Caco-2 (cell line): ENCODE measurements around the gene ADORA3. TPM values are rescaled to one million over a fixed set of nuclear protein-coding genes. Genes with fewer than 3 reads are reported as not detected.

Experiments
- BruUV-seq: library from RNA; stranded (reverse); fragments of 400-500 nt; replicated peaks from 2 replicates; lab custom pipeline; 2021; lab: Mats Ljungman, UMichigan
- CTCF ChIA-PET: fragments of 300-600 bp; sonication (Branson Sonifier 250); formaldehyde crosslinking; loops from one replicate; lab custom pipeline; 2022; ENCODE audit warnings: antibody characterized with exemption; lab: Charles Lee
- POLR2A ChIA-PET: fragments of 300-600 bp; sonication (Branson Sonifier 250); formaldehyde crosslinking; loops from one replicate; lab custom pipeline; 2022; ENCODE audit warnings: antibody characterized with exemption; lab: Charles Lee
- DNase-seq, 2 experiments: peaks; one replicate each; pipeline versions ENCODE4 v3.0.0 to v3.0.0-alpha.2; 2020 to 2022
- H3K27me3 ChIP-seq: replicated peaks from 2 replicates; pipeline ENCODE4 v1.6.0; 2011; ENCODE audit warnings: low read length; ENCODE audit not compliant: control insufficient read depth, insufficient read depth
- H3K36me3 ChIP-seq: 2 replicates; pipeline ENCODE4 v1.5.1; 2011; ENCODE audit warnings: low read length; ENCODE audit not compliant: control insufficient read depth, insufficient read depth
- H3K4me1 ChIP-seq: fragments of 250-450 bp; sonication (Bioruptor Pico); 2 replicates; pipeline ENCODE4 v1.5.1; 2020; ENCODE audit warnings: mild to moderate bottlenecking
- H3K4me3 ChIP-seq: 2 replicates; pipeline ENCODE4 v1.5.1; 2011; ENCODE audit warnings: low read depth, mild to moderate bottlenecking, control low read depth, low read length
- H3K9me3 ChIP-seq: fragments of 250-450 bp; sonication (Bioruptor Pico); 2 replicates; pipeline ENCODE4 v1.5.1; 2020; ENCODE audit warnings: mild to moderate bottlenecking, moderate library complexity
- H3K27ac Mint-ChIP-seq: one replicate; pipeline ENCODE4 v1.8.0; 2022; ENCODE audit warnings: mixed read lengths; ENCODE audit not compliant: unreplicated experiment
- H3K27me3 Mint-ChIP-seq: one replicate; pipeline ENCODE4 v1.8.0; 2022; ENCODE audit warnings: mixed read lengths; ENCODE audit not compliant: insufficient read depth, unreplicated experiment
- H3K36me3 Mint-ChIP-seq: one replicate; pipeline ENCODE4 v1.8.0; 2022; ENCODE audit warnings: mild to moderate bottlenecking, mixed read lengths; ENCODE audit not compliant: insufficient read depth, unreplicated experiment
- H3K4me1 Mint-ChIP-seq: one replicate; pipeline ENCODE4 v1.8.0; 2022; ENCODE audit warnings: low read depth, mixed read lengths; ENCODE audit not compliant: unreplicated experiment
- H3K4me3 Mint-ChIP-seq: one replicate; pipeline ENCODE4 v1.8.0; 2022; ENCODE audit warnings: mild to moderate bottlenecking, moderate library complexity, mixed read lengths; ENCODE audit not compliant: unreplicated experiment
- H3K9me3 Mint-ChIP-seq: one replicate; pipeline ENCODE4 v1.8.0; 2022; ENCODE audit warnings: mixed read lengths; ENCODE audit not compliant: unreplicated experiment
- intact Hi-C: fragments of 100-400 bp; cut with micrococcal nuclease; formaldehyde crosslinking; loops from one replicate; pipeline ENCODE4 v1.10.0; 2022; ENCODE audit not compliant: unreplicated experiment
- total RNA-seq: library from RNA; stranded (reverse); gene quantifications from 2 replicates; pipeline ENCODE4 v1.2.3, GENCODE V29; 2022
- TF ChIP-seq, protein P1 (sequence below), 2 experiments: fragments of 200-600 bp in 1 of 2; IDR thresholded peaks; 1 replicate in 1 of 2; 2 replicates in 1 of 2; pipeline versions ENCODE4 v1.5.1 to v1.8.0; 2011 to 2022; ENCODE audit warnings: antibody characterized with exemption in 1 of 2, control low read depth in 1 of 2, inconsistent platforms in 1 of 2, low read depth in 1 of 2, low read length in 1 of 2, mild to moderate bottlenecking in 1 of 2, moderate library complexity in 1 of 2; ENCODE audit not compliant: insufficient read depth in 1 of 2, severe bottlenecking in 1 of 2, unreplicated experiment in 1 of 2

Gene ADORA3
- total RNA-seq, 1 experiment from 2014 or later = not detected

DNA sequence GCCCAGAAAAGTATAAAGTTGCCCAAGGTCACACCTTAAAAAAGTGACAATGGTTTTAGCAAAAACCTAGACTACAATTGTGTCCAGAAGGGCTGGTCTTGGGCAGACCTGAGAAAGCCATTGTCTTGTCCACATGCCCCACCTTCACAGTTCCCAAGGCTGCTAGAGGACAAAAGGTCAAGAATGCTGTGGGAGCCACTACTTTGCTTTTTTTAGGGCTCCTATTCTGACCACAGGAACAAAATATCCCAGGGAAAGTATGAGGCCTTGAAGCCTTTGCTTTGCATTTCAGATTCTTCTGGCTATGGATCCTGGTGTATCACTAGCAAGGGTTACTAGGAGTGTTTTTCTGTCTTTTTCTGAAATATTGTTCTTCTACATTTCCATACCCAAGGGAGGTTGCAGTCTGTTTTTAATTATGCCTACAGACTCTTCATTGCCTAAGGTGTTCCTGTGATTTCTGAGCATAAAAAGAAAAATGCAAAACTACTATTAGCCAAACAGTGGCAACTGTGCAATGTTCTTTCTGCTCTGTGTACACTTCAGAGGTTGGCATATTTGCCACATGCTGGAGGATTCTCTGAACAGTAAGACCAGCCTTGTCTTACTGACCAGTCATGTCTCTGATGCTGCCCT, 18.9 kb downstream of the ADORA3 start:
- CTCF ChIA-PET = no interaction called here
- POLR2A ChIA-PET = no interaction called here
- no peaks in the 10 kb centered on the region for H3K27me3 ChIP-seq
- Mint-ChIP-seq H3K27me3 (no peaks in the 10 kb centered on the region), H3K27ac (no peak overlapping the region), H3K36me3 (no peaks in the 10 kb centered on the region), H3K9me3 (no peaks in the 10 kb centered on the region), H3K4me3 (no peak overlapping the region), H3K4me1 (no peaks in the 10 kb centered on the region)
- no peaks in the 10 kb centered on the region for H3K36me3 ChIP-seq
- intact Hi-C loops = loop anchor here (10.0 kb wide), 1 partner anchor 850 kb away; no protein-coding TSS in a partner anchor
- TF ChIP-seq, protein P1, sequence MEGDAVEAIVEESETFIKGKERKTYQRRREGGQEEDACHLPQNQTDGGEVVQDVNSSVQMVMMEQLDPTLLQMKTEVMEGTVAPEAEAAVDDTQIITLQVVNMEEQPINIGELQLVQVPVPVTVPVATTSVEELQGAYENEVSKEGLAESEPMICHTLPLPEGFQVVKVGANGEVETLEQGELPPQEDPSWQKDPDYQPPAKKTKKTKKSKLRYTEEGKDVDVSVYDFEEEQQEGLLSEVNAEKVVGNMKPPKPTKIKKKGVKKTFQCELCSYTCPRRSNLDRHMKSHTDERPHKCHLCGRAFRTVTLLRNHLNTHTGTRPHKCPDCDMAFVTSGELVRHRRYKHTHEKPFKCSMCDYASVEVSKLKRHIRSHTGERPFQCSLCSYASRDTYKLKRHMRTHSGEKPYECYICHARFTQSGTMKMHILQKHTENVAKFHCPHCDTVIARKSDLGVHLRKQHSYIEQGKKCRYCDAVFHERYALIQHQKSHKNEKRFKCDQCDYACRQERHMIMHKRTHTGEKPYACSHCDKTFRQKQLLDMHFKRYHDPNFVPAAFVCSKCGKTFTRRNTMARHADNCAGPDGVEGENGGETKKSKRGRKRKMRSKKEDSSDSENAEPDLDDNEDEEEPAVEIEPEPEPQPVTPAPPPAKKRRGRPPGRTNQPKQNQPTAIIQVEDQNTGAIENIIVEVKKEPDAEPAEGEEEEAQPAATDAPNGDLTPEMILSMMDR (IDR thresholded peaks at IDR 0.05; ENCODE audit: insufficient read depth in 1 of 2, low read depth in 1 of 2, low read length in 1 of 2, severe bottlenecking in 1 of 2, unreplicated experiment in 1 of 2) = no peak
- no TSS peak for BruUV-seq
- no peaks in the 10 kb centered on the region for H3K9me3 ChIP-seq
- no peak for DNase-seq
- no peak overlapping the region for H3K4me3 ChIP-seq
- H3K4me1 ChIP-seq = no peaks in the 10 kb centered on the region

DNA sequence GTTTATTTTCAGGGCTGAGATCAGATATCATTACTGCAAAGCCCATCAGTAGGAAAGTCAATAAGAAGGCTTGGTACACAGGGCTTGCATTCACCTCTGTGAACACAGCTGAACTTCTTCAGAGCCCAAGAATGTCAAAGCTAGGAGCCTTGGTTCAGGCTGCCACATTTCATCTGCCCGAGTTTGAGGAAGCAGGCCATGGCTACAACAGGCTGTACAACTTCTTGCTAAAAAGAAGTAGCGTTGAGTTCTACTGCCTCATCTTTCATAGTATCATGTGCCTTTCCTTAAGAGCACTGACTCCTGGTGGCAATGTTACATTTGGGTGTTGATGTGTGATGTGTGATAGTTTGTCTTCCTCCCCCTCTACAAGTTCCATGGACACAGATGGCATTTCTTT, 19.6 kb downstream of the ADORA3 start:
- intact Hi-C loops = loop anchor here (10.0 kb wide), 1 partner anchor 851 kb away; no protein-coding TSS in a partner anchor
- Histone ChIP-seq H3K36me3 (no peaks in the 10 kb centered on the region), H3K4me1 (no peaks in the 10 kb centered on the region), H3K27me3 (no peaks in the 10 kb centered on the region), H3K9me3 (no peaks in the 10 kb centered on the region), H3K4me3 (no peak overlapping the region)
- no peak for DNase-seq
- ChIA-PET POLR2A (no interaction called here), CTCF (no interaction called here)
- Mint-ChIP-seq H3K4me3 (no peak overlapping the region), H3K27me3 (no peaks in the 10 kb centered on the region), H3K4me1 (no peaks in the 10 kb centered on the region), H3K9me3 (no peaks in the 10 kb centered on the region), H3K27ac (no peak overlapping the region), H3K36me3 (no peaks in the 10 kb centered on the region)
- BruUV-seq = no TSS peak
- TF ChIP-seq, protein P1 (IDR thresholded peaks at IDR 0.05; ENCODE audit: insufficient read depth in 1 of 2, low read depth in 1 of 2, low read length in 1 of 2, severe bottlenecking in 1 of 2, unreplicated experiment in 1 of 2) = no peak

DNA sequence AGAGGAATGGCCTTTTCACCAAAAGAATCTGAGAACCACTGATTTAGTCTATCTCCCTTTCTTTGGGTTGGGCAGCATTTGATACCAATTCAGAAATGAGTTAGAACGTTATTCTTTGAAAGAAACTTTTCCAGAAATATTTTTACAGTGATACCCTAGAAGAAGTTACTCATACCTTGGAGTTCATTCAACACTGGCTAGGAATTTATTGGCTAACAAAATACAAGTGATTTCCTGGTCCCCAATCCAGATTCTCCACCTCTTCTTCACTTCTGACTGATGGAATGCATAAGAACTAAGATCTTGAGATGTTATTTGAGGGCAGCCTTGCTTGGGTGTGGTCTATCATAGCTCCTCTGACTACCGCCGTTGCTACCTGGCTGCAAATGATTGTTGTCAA, 20.3 kb downstream of the ADORA3 start:
- ChIA-PET CTCF (interaction anchor here (2.1 kb wide), 1 partner anchor 25 kb away, joined by 27 read pairs; no protein-coding TSS in a partner anchor), POLR2A (no interaction called here)
- TF ChIP-seq, protein P1 (IDR thresholded peaks at IDR 0.05; ENCODE audit: insufficient read depth in 1 of 2, low read depth in 1 of 2, low read length in 1 of 2, severe bottlenecking in 1 of 2, unreplicated experiment in 1 of 2) = no peak
- no TSS peak for BruUV-seq
- Mint-ChIP-seq H3K36me3 (no peaks in the 10 kb centered on the region), H3K4me3 (no peak overlapping the region), H3K9me3 (no peaks in the 10 kb centered on the region), H3K27me3 (no peaks in the 10 kb centered on the region), H3K27ac (no peak overlapping the region), H3K4me1 (no peaks in the 10 kb centered on the region)
- Histone ChIP-seq H3K4me1 (no peaks in the 10 kb centered on the region), H3K27me3 (no peaks in the 10 kb centered on the region), H3K36me3 (no peaks in the 10 kb centered on the region), H3K9me3 (no peaks in the 10 kb centered on the region), H3K4me3 (no peak overlapping the region)
- intact Hi-C loops = loop anchor here (10.0 kb wide), 1 partner anchor 852 kb away; no protein-coding TSS in a partner anchor
- DNase-seq = no peak
